ENCODE results near the gene KCTD6.
A peak's percentile ranks its signal among the peaks of the same experiment; 100 is the strongest.

KCTD6 gene

GRCh38 chr3:58487140-58487886, 4.6 kb upstream of the KCTD6 start:
- DNase-seq, result no peak

- DNase-seq, result no peak
Observed at GRCh38 chr3:58488967-58489366, 2.9 kb upstream of the KCTD6 start.

GRCh38 chr3:58490860-58491501, 915 bp upstream of the KCTD6 start:
- DNase-seq, result peak; percentile 3

- DNase-seq, result peak; percentile 57
Observed at GRCh38 chr3:58492494-58492905, 604 bp downstream of the KCTD6 start.

- no peak for DNase-seq
Observed at GRCh38 chr3:58494107-58494506, 2.2 kb downstream of the KCTD6 start.

- DNase-seq, result no peak
Observed at GRCh38 chr3:58495101-58495500, 3.2 kb downstream of the KCTD6 start.

GRCh38 chr3:58496206-58496857, 4.4 kb downstream of the KCTD6 start:
- no peak for DNase-seq

GRCh38 chr3:58497097-58497496, 5.2 kb downstream of the KCTD6 start:
- DNase-seq, result no peak

- DNase-seq, result no peak
Observed at GRCh38 chr3:58502872-58503271, 11.0 kb downstream of the KCTD6 start.

- no peak for DNase-seq
Observed at GRCh38 chr3:58507356-58508078, 15.6 kb downstream of the KCTD6 start.

- no peak for DNase-seq
Observed at GRCh38 chr3:58508437-58508836, 16.5 kb downstream of the KCTD6 start.

- no peak for DNase-seq
Observed at GRCh38 chr3:58514405-58514804, 22.5 kb downstream of the KCTD6 start.

- DNase-seq, result no peak
Observed at GRCh38 chr3:58518291-58518789, 26.4 kb downstream of the KCTD6 start.

- no peak for DNase-seq
Observed at GRCh38 chr3:58519668-58520402, 27.9 kb downstream of the KCTD6 start.

- no peak for DNase-seq
Observed at GRCh38 chr3:58520403-58521335, 28.8 kb downstream of the KCTD6 start.

- DNase-seq, result no peak
Observed at GRCh38 chr3:58521336-58521670, 29.4 kb downstream of the KCTD6 start.

- no peak for DNase-seq
Observed at GRCh38 chr3:58521917-58522631, 30.2 kb downstream of the KCTD6 start.

- DNase-seq, result no peak
Observed at GRCh38 chr3:58522759-58523425, 31.0 kb downstream of the KCTD6 start.

GRCh38 chr3:58524326-58524888, 32.5 kb downstream of the KCTD6 start:
- DNase-seq, result no peak

GRCh38 chr3:58526515-58526957, 34.6 kb downstream of the KCTD6 start:
- DNase-seq, result no peak

Measured in stimulated activated CD4-positive, alpha-beta T cell treated with anti-CD3 and anti-CD28 coated beads, Interleukin-15, amount 100 ng/mL, for 24 hours (primary cell).